SK-N-SH (cell line): ENCODE results near the gene NFKBIE. TPM values are rescaled to one million over a fixed set of nuclear protein-coding genes. Genes with fewer than 3 reads are reported as not detected.

Experiments used
- CTCF ChIA-PET: fragments of 300-600, 350-600 bp; formaldehyde crosslinking; extraction: SDS; loops from one replicate; lab custom pipeline; 2021; lab: Yijun Ruan, JAX
- POLR2A ChIA-PET: fragments of 350-600 bp; sonication (Branson Sonifier 250); formaldehyde crosslinking; extraction: SDS; loops from one replicate; lab custom pipeline; 2020; ENCODE audit warnings: antibody characterized with exemption, inconsistent platforms; lab: Yijun Ruan, JAX
- DNase-seq: peaks from one replicate; pipeline ENCODE4 v3.0.0; 2012
- H2AFZ ChIP-seq: fragments of 200-600 bp; sonication (generic); 2 replicates; pipeline ENCODE4 v1.8.1; 2016; ENCODE audit warnings: antibody characterized with exemption, mild to moderate bottlenecking, low read depth
- H3F3A ChIP-seq: fragments of 200-600 bp; sonication (generic); replicated peaks from 2 replicates; pipeline ENCODE3; 2016; ENCODE audit warnings: antibody characterized with exemption, mild to moderate bottlenecking; ENCODE audit not compliant: insufficient read depth
- H3K27ac ChIP-seq, 2 experiments: fragments of 200-500 bp in 1 of 2; fragments of 200-600 bp in 1 of 2; sonication (Bioruptor generic) in 1 of 2; sonication (generic), shearing (Covaris generic) in 1 of 2; 2 replicates each; pipeline versions ENCODE4 v1.5.1 to v1.6.1; 2014 to 2016; ENCODE audit warnings: low read depth in 2 of 2, inconsistent platforms in 1 of 2, low read length in 1 of 2, mild to moderate bottlenecking in 1 of 2, mixed read lengths in 1 of 2
- H3K27me3 ChIP-seq: fragments of 200-600 bp; sonication (generic), shearing (Covaris generic); 2 replicates; pipeline ENCODE4 v1.6.1; 2016; ENCODE audit warnings: mixed run types; ENCODE audit not compliant: insufficient read depth
- H3K36me3 ChIP-seq, 2 experiments: fragments of 200-500 bp in 1 of 2; fragments of 200-600 bp in 1 of 2; sonication (Bioruptor generic) in 1 of 2; sonication (generic) in 1 of 2; replicated peaks in 1 of 2; 2 replicates each; pipeline versions ENCODE3 to v1.5.1; 2014 to 2016; ENCODE audit warnings: low read length in 1 of 2, mild to moderate bottlenecking in 1 of 2; ENCODE audit not compliant: insufficient read depth in 2 of 2, control insufficient read depth in 1 of 2
- H3K4me1 ChIP-seq, 2 experiments: fragments of 200-500 bp in 1 of 2; fragments of 200-600 bp in 1 of 2; sonication (Bioruptor generic) in 1 of 2; sonication (generic), shearing (Covaris generic) in 1 of 2; 2 replicates each; pipeline versions ENCODE4 v1.5.1 to v1.6.1; 2014 to 2016; ENCODE audit warnings: low read depth in 1 of 2, low read length in 1 of 2, mixed run types in 1 of 2; ENCODE audit not compliant: insufficient read depth in 2 of 2, control insufficient read depth in 1 of 2
- H3K4me2 ChIP-seq: fragments of 200-600 bp; sonication (generic), shearing (Covaris generic); 2 replicates; pipeline ENCODE4 v1.6.1; 2017; ENCODE audit warnings: mixed run types
- H3K4me3 ChIP-seq, 2 experiments: fragments of 200-500 bp in 1 of 2; fragments of 200-600 bp in 1 of 2; sonication (Bioruptor generic) in 1 of 2; sonication (generic), shearing (Covaris generic) in 1 of 2; 2 replicates each; pipeline versions ENCODE4 v1.5.1 to v1.8.1; 2014 to 2016; ENCODE audit warnings: low read depth in 2 of 2, inconsistent platforms in 1 of 2, low read length in 1 of 2, mild to moderate bottlenecking in 1 of 2, mixed read lengths in 1 of 2, moderate library complexity in 1 of 2
- H3K79me2 ChIP-seq: fragments of 200-600 bp; sonication (generic); 2 replicates; pipeline ENCODE4 v1.8.1; 2017; ENCODE audit warnings: mild to moderate bottlenecking; ENCODE audit not compliant: insufficient read depth
- H3K9ac ChIP-seq: fragments of 200-600 bp; sonication (generic); 2 replicates; pipeline ENCODE4 v1.6.1; 2017; ENCODE audit warnings: mixed run types
- H3K9me2 ChIP-seq: fragments of 200-600 bp; sonication (generic); 2 replicates; pipeline ENCODE4 v1.6.1; 2017; ENCODE audit warnings: mixed run types
- H3K9me3 ChIP-seq: fragments of 200-600 bp; sonication (generic); 2 replicates; pipeline ENCODE4 v1.6.1; 2017; ENCODE audit warnings: mixed run types, mild to moderate bottlenecking, moderate library complexity
- H4K20me1 ChIP-seq: fragments of 200-600 bp; sonication (generic); 2 replicates; pipeline ENCODE4 v1.6.1; 2017; ENCODE audit warnings: mild to moderate bottlenecking, mixed run types; ENCODE audit not compliant: insufficient read depth
- EP300 ChIP-seq, 2 experiments: IDR thresholded peaks; 2 replicates each; pipeline versions ENCODE4 v1.4.0 to v1.6.1; 2012; ENCODE audit warnings: borderline replicate concordance in 1 of 2, low read depth in 1 of 2, low read length in 1 of 2
- GATA2 ChIP-seq: sonication (generic); formaldehyde crosslinking; IDR thresholded peaks from 2 replicates; pipeline ENCODE4 v1.5.0; 2020; ENCODE audit warnings: mild to moderate bottlenecking, missing genetic modification reagents
- NRF1 ChIP-seq: IDR thresholded peaks from 2 replicates; pipeline ENCODE4 v1.6.1; 2012; ENCODE audit warnings: low read depth, mild to moderate bottlenecking, low read length
- POLR2AphosphoS5 ChIP-seq: IDR thresholded peaks from 2 replicates; pipeline ENCODE4 v1.6.1; 2012; ENCODE audit warnings: low read depth, low read length
- WGBS: methylation state at CpG from one replicate; pipeline ENCODE4 v1.1.6; 2017; ENCODE audit warnings: low lambda C conversion rate; 5-methylcytosine and 5-hydroxymethylcytosine counted together
- polyA plus RNA-seq, 3 experiments: library from polyadenylated mRNA; depleted of rRNA; stranded (reverse); fragments of >200 nt; gene quantifications; 2 replicates each; pipeline ENCODE4 v1.2.3, GENCODE V29; 2012
- TF ChIP-seq, protein P1 (sequence below): IDR thresholded peaks from 2 replicates; pipeline ENCODE4 v1.4.0; 2012; ENCODE audit warnings: low read depth
- TF ChIP-seq, protein P2 (sequence below): IDR thresholded peaks from 2 replicates; pipeline ENCODE4 v1.4.0; 2012; ENCODE audit warnings: low read depth, borderline replicate concordance

The NFKBIE gene
- polyA plus RNA-seq, 1 of the 3 experiments (the other 2 are of a cell fraction) = 5.8 TPM

DNA sequence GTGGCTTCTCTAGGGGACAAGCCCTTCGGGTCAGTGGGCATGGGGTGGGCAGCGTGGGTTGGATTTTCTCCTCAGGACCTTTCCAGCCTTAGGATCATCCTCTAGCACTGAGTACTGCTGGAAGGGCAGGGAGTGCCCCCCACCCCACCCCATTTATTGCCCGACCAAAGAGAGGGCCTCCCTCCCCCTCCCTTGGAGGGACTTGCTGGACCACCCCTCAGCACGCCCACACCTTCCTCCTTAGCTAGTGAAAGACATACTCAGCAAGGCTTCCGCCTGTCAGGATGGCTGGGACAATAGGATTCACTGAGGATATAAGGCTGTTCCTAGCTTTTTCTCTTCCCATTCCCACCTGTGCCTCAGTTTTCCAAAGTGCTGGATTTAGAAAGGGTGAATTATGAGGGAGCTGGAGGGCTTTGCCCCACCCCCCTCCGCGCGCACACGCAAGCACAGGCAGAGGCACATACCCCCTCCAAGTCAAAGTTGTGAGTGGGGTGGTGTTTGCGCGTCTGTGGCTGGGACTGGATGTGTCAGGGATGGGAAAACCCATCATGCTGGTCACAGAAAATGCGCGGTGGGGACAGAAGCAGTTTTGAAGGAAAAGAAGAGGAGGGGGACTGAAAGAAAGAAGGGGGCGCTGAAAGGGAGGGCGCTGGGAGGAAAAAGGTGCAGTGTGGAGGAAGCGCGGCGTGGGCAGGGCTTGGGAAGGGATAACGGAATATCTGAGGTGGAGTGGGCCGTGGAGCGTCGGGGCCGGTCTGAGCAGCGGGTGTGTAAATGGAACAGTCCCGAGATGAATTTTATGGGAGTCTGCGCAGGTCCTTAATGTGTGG, 42.6 kb downstream of the NFKBIE start:
- Histone ChIP-seq H3K79me2 (peaks cover 7% of the 10 kb centered on the region; the same call in 1 of the 2 replicates), H3K4me1 (peaks cover 17 to 66% of the 10 kb centered on the region in 2 experiments), H4K20me1 (peaks cover 5% of the 10 kb centered on the region; the same call in 1 of the 2 replicates), H3K27ac (peak overlapping the region in 1 of 2 experiments; percentile 98; a peak in 2 of 4 replicates), H3K4me2 (peak overlapping the region; percentile 99), H3K9me3 (no peaks in the 10 kb centered on the region), H3F3A (peaks cover 7% of the 10 kb centered on the region), H3K27me3 (no peaks in the 10 kb centered on the region), H3K4me3 (peak overlapping the region; percentile 53 to 65; a peak in 3 of 4 replicates), H3K36me3 (no peaks in the 10 kb centered on the region), H3K9ac (no peak overlapping the region), H2AFZ (peak overlapping the region; percentile 56; the same call in 1 of the 2 replicates), H3K9me2 (no peaks in the 10 kb centered on the region)
- WGBS = 51% methylated on average over 25 of the region's 26 CpGs
- DNase-seq = no peak
- POLR2A ChIA-PET = interaction anchor here (0.6 to 4.7 kb wide), 4 partner anchors 12 to 148 kb away, joined by 3 to 49 read pairs (median 12); partner anchors contain the start of genes HSP90AB1 and SLC35B2
- CTCF ChIA-PET = interaction anchor here (1.0 to 13.7 kb wide), 12 partner anchors 10 to 127 kb away, joined by 3 to 224 read pairs (median 4); partner anchors contain the start of gene HSP90AB1
- TF ChIP-seq, protein P1, sequence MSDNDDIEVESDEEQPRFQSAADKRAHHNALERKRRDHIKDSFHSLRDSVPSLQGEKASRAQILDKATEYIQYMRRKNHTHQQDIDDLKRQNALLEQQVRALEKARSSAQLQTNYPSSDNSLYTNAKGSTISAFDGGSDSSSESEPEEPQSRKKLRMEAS = no peak

- peak overlapping the region; percentile 52 to 98 for H3K27ac ChIP-seq
- H4K20me1 ChIP-seq = peaks cover 5% of the 10 kb centered on the region; the same call in 1 of the 2 replicates
- peaks cover 7% of the 10 kb centered on the region for H3F3A ChIP-seq
- no peak overlapping the region for H2AFZ ChIP-seq
- no peak overlapping the region for H3K9ac ChIP-seq
- no peaks in the 10 kb centered on the region for H3K27me3 ChIP-seq
- WGBS = 64% methylated on average over 2 of the region's 2 CpGs
- TF ChIP-seq GATA2 (no peak), NRF1 (no peak), EP300 (IDR thresholded peaks at IDR 0.05; ENCODE audit: borderline replicate concordance in 1 of 2, low read depth in 1 of 2, low read length in 1 of 2) (no peak), POLR2AphosphoS5 (no peak)
- TF ChIP-seq, protein P2, sequence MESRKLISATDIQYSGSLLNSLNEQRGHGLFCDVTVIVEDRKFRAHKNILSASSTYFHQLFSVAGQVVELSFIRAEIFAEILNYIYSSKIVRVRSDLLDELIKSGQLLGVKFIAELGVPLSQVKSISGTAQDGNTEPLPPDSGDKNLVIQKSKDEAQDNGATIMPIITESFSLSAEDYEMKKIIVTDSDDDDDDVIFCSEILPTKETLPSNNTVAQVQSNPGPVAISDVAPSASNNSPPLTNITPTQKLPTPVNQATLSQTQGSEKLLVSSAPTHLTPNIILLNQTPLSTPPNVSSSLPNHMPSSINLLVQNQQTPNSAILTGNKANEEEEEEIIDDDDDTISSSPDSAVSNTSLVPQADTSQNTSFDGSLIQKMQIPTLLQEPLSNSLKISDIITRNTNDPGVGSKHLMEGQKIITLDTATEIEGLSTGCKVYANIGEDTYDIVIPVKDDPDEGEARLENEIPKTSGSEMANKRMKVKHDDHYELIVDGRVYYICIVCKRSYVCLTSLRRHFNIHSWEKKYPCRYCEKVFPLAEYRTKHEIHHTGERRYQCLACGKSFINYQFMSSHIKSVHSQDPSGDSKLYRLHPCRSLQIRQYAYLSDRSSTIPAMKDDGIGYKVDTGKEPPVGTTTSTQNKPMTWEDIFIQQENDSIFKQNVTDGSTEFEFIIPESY = no peak
- ChIA-PET POLR2A (interaction anchor here (0.7 to 4.7 kb wide), 5 partner anchors 12 to 49 kb away, joined by 3 to 49 read pairs (median 3); partner anchors contain the start of gene HSP90AB1), CTCF (interaction anchor here (1.0 to 13.7 kb wide), 21 partner anchors 8 to 139 kb away, joined by 3 to 224 read pairs (median 4); partner anchors contain the start of genes HSP90AB1 and SLC35B2)
- H3K4me3 ChIP-seq = no peak overlapping the region; a peak in 1 of 4 replicates
- DNase-seq = no peak
- peaks cover 7% of the 10 kb centered on the region; the same call in 1 of the 2 replicates for H3K79me2 ChIP-seq
- no peaks in the 10 kb centered on the region for H3K9me2 ChIP-seq
- peaks cover 17 to 66% of the 10 kb centered on the region in 2 experiments for H3K4me1 ChIP-seq
- H3K4me2 ChIP-seq = peak overlapping the region; percentile 82
- H3K36me3 ChIP-seq = no peaks in the 10 kb centered on the region
- H3K9me3 ChIP-seq = no peaks in the 10 kb centered on the region
Observed at GRCh38 chr6:44221961-44222335, 43.4 kb downstream of the NFKBIE start.
